HG02798 (cell line): Measurements from ENCODE around the gene KRT82.
"Not testable (repeated sequence)": the region's sequence is repeated elsewhere in the genome, so short reads cannot be mapped to it uniquely, and the experiment has no call there.

Experiments used
- ATAC-seq: cut with Tn5 transposase; IDR thresholded peaks from one replicate; pipeline ENCODE4 v1.9.1; 2021; ENCODE audit warnings: mild to moderate bottlenecking; ENCODE audit not compliant: unreplicated experiment, poor library complexity

The KRT82 gene

GRCh38 chr12:52347551-52348510 is 58.3 kb downstream of the KRT82 start:
- no peak for ATAC-seq

- no peak for ATAC-seq
These were observed 59.1 kb downstream of the KRT82 start for GRCh38 chr12:52347016-52347415.

GRCh38 chr12:52346593-52346992 is 59.5 kb downstream of the KRT82 start:
- no peak for ATAC-seq

DNA sequence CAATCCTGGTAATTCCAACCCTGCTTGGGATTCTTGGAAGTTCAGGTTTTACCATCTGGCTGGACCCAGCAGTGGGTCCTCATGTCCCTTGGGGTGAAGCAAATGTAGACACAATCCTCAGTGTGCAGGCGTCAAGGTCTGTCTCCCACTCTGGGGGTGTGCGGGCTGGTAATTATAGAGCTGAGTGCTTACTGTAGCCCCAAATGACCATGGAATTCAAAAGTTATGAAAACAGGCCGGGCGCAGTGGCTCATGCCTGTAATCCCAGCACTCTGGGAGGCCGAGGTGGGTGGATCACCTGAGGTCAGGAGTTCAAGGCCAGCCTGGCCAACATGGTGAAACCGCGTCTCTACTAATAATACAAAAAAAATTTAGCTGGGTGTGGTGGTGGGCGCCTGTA is 61.1 kb downstream of the KRT82 start:
- ATAC-seq: not testable (repeated sequence)

DNA sequence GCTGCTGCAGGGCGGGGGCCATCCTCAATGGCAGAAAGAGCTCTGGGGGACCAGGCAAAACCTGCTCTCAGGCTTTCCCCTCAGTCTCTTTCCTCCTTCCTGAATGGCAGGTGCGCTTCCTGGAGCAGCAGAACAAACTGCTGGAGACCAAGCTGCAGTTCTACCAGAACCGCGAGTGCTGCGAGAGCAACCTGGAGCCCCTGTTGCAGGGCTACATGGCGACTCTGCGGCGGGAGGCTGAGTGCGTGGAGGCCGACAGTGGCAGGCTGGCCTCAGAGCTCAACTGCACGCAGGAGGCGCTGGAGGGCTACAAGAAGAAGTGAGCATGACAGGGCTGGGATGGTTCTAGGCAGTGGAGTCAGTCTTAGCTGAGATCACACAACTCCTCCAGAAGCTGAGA is 62.0 kb downstream of the KRT82 start:
- no peak for ATAC-seq
